ENCODE measurements around the gene PROK1. TPM values are rescaled to one million over a fixed set of nuclear protein-coding genes. Genes with fewer than 3 reads are reported as not detected.

PROK1 gene
- total RNA-seq, 2 experiments from 2014 or later = not detected

- Histone ChIP-seq H2AFZ (ENCODE audit: low read length) (peak within 1 kb of the TSS; percentile 85), H3K4me1 (ENCODE audit: insufficient read depth, low read length, poor library complexity, severe bottlenecking) (peaks cover 24% of the 10 kb centered on the region), H3K4me3 (ENCODE audit: low read depth, low read length, poor library complexity, severe bottlenecking) (peak within 1 kb of the TSS; percentile 80), H3K36me3 (ENCODE audit: insufficient read depth, low read length) (peaks cover 36% of the 10 kb centered on the region), H3K9me3 (ENCODE audit: low read length) (no peaks in the 10 kb centered on the region), H4K20me1 (ENCODE audit: insufficient read depth, low read length) (no peaks in the 10 kb centered on the region), H3K27ac (ENCODE audit: low read depth, low read length, poor library complexity, severe bottlenecking) (peak within 1 kb of the TSS; percentile 65), H3K79me2 (ENCODE audit: insufficient read depth, low read depth, low read length) (peaks cover 34% of the 10 kb centered on the region), H3K9me2 (ENCODE audit: insufficient read depth, low read length) (no peaks in the 10 kb centered on the region), H3K4me2 (ENCODE audit: low read length) (peak within 1 kb of the TSS; percentile 77)
- DNase-seq (ENCODE audit: low spot score) = peak; percentile 91
- ChIA-PET POLR2A (interaction anchor here (1.0 to 3.3 kb wide), 7 partner anchors 8 to 200 kb away, joined by 3 to 29 read pairs (median 4); partner anchors contain the start of gene RBM15), CTCF (ENCODE audit: unreplicated experiment) (interaction anchor here (0.9 kb wide), 1 partner anchor 205 kb away, joined by 3 read pairs; no protein-coding TSS in a partner anchor)
- TF ChIP-seq EZH2phosphoT487 (IDR thresholded peaks at IDR 0.05; ENCODE audit: borderline replicate concordance, low read depth, low read length) = no peak
- TF ChIP-seq CTCF (conservative IDR thresholded peaks at IDR 0.05; ENCODE audit: low read length) = 0 out of 2 replicates have a peak, but pooled peaks have one; percentile 15
- TSS peak; percentile 88 for BruUV-seq (replicated peaks)
- intact Hi-C loops (cut with micrococcal nuclease; ENCODE audit: unreplicated experiment) = loop anchor here (1.0 kb wide), 1 partner anchor 69 kb away; no protein-coding TSS in a partner anchor
Observed at GRCh38 chr1:110407260-110408210, 43.4 kb upstream of the PROK1 start, which contains the start of gene LAMTOR5. LAMTOR5 (minus strand) TSS chr1:110407694; CDS start chr1:110407620, 74 bp downstream.

GRCh38 chr1:110408488-110408887 lies 42.5 kb upstream of the PROK1 start:
- peaks cover 34% of the 10 kb centered on the region for H3K79me2 ChIP-seq (ENCODE audit: insufficient read depth, low read depth, low read length)
- CTCF ChIA-PET (ENCODE audit: unreplicated experiment) = interaction anchor here (0.9 to 1.4 kb wide), 2 partner anchors 70 to 206 kb away, joined by 3 to 6 read pairs; partner anchors contain the start of gene RBM15
- intact Hi-C loops (cut with micrococcal nuclease; ENCODE audit: unreplicated experiment) = no loop called here

More at GRCh38 chr1:110408488-110408887, 42.5 kb upstream of the PROK1 start:
- POLR2A ChIA-PET = interaction anchor here (0.7 to 3.3 kb wide), 13 partner anchors 9 to 201 kb away, joined by 3 to 29 read pairs (median 4); partner anchors contain the start of gene RBM15
- peak overlapping the region; percentile 77 for H3K4me2 ChIP-seq (ENCODE audit: low read length)
- no peak overlapping the region for H3K27ac ChIP-seq (ENCODE audit: low read depth, low read length, poor library complexity, severe bottlenecking)
- peak overlapping the region; percentile 85; the same call in 1 of the 2 replicates for H2AFZ ChIP-seq (ENCODE audit: low read length)
- H3K4me1 ChIP-seq (ENCODE audit: insufficient read depth, low read length, poor library complexity, severe bottlenecking) = peaks cover 32% of the 10 kb centered on the region
- no peaks in the 10 kb centered on the region for H4K20me1 ChIP-seq (ENCODE audit: insufficient read depth, low read length)
- no TSS peak for BruUV-seq (replicated peaks)
- peaks cover 26% of the 10 kb centered on the region for H3K36me3 ChIP-seq (ENCODE audit: insufficient read depth, low read length)
- H3K9me3 ChIP-seq (ENCODE audit: low read length) = no peaks in the 10 kb centered on the region
- no peak for DNase-seq (ENCODE audit: low spot score)
- no peaks in the 10 kb centered on the region for H3K9me2 ChIP-seq (ENCODE audit: insufficient read depth, low read length)
- peak overlapping the region; percentile 80 for H3K4me3 ChIP-seq (ENCODE audit: low read depth, low read length, poor library complexity, severe bottlenecking)
- TF ChIP-seq EZH2phosphoT487 (IDR thresholded peaks at IDR 0.05; ENCODE audit: borderline replicate concordance, low read depth, low read length) (no peak), CTCF (conservative IDR thresholded peaks at IDR 0.05; ENCODE audit: low read length) (no peak)

Measured in OCI-LY7 (cell line).